ENCODE data around the gene PIGU.
A peak's percentile ranks its signal among the peaks of the same experiment; 100 is the strongest.

PIGU gene

GRCh38 chr20:34709831-34710567 lies 33.1 kb upstream of the PIGU start:
- no peak overlapping the region for H3K27ac Mint-ChIP-seq

DNA sequence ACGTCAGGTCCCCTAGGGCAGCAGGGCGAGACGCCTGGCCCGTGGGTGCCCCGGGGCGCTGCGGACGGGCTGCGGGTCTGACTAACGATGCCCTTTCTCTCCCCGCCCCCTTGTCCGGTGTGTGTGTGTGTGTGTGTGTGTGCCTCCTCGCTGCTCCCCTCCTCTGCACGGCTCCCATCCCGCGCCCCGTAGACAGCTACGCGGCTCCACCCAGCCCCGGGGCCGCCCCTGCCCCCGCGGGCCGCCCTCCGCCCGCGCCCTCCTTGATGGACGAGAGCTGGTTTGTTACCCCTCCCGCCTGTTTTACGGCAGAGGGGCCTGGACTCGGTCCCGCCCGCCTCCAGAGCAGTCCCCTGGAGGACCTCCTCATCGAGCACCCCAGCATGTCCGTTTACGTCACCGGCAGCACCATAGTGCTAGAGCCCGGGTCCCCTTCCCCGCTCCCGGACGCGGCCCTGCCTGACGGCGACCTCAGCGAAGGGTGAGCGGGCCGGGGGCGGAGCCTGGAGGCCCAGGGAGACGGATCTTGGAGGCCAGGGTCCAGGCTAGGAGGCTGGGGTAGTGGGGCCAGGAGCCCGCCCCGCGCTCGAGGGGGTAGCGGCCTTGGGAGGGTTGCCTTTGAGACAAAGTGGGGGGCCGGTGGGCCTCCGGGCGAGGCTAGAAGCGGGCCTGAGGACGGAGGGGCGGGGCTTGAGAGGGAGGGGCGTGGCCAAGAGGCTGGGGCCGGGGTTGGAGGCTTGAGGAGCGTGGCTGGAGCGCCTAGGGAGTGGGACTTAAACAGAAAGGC lies 32.3 kb upstream of the PIGU start:
- peaks cover 35% of the 10 kb centered on the region for H3K4me1 Mint-ChIP-seq
- H3K4me3 Mint-ChIP-seq = peak overlapping the region; percentile 84
- H3K9me3 Mint-ChIP-seq = no peaks in the 10 kb centered on the region
- H3K36me3 Mint-ChIP-seq = peaks cover 2% of the 10 kb centered on the region
- no peak overlapping the region for H3K27ac Mint-ChIP-seq
- H3K27me3 Mint-ChIP-seq = no peaks in the 10 kb centered on the region

More at GRCh38 chr20:34709831-34710567, 33.1 kb upstream of the PIGU start:
- Mint-ChIP-seq H3K4me1 (peaks cover 29% of the 10 kb centered on the region), H3K4me3 (peak overlapping the region; percentile 84), H3K36me3 (peaks cover 2% of the 10 kb centered on the region), H3K9me3 (no peaks in the 10 kb centered on the region), H3K27me3 (no peaks in the 10 kb centered on the region)

DNA sequence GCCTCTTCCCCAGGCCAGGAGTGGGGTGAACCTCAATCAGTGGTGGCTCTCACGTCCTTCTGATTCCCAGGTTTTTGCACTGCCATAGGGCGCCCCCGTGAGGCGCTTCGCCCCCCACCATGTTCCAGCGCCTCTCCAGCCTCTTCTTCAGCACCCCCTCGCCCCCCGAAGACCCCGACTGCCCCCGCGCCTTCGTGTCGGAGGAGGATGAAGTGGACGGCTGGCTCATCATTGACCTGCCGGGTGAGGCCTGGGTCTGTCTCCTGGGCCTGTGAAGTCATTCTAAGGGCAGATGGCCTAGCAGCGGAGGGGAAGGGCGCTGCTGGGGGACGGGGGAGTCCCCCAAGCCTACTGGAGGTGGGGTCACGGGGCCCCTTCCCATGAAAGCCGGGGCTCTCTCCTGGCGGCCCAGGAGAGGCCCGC lies 31.7 kb upstream of the PIGU start:
- H3K27ac Mint-ChIP-seq = no peak overlapping the region

DNA sequence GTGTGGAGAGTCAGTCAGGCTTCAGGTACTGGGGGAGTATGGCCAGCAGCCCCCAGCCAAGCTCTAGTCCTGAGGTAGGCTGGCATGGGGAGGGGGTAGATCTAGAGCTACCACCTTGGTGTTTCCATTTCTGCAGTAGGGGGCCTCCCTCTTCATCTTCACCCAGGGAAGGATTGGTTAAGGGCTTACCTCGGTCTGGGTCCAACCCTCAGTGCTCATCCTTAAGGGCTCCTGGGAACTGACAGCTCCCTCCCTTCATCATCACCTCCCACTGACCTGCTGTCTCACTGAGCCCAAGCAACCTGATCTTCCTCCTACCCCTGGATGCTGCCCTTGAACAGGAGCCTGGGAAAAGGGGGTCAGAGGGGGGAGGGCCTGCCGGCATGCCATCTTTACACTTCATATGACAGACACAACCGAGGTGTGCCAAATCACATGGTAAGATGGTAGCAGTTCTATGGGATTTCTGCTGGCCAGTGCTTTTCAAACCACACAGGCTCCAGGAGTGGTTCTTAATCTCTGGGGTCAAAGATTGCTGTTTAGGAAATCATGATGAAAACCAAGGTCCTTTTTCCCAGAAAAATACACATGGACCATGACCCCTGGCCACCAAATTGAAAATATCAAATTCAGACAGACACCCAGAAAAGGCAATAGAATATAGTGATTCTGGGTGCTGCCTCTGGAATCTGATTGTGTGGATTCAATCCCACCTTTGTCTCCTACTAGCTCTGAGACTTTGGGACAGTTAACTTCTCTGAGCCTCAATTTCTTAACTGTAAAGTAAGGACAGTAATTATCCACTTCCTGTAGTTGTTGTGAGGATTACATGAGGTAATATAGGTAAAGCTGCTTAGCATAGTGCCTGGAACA lies 30.3 kb upstream of the PIGU start:
- no peaks in the 10 kb centered on the region for H3K27me3 Mint-ChIP-seq
- H3K4me1 Mint-ChIP-seq = peaks cover 34% of the 10 kb centered on the region
- no peaks in the 10 kb centered on the region for H3K9me3 Mint-ChIP-seq
- no peak overlapping the region for H3K27ac Mint-ChIP-seq
- no peaks in the 10 kb centered on the region for H3K36me3 Mint-ChIP-seq
- no peak overlapping the region for H3K4me3 Mint-ChIP-seq

More for the DNA sequence above, 31.7 kb upstream of the PIGU start:
- Mint-ChIP-seq H3K36me3 (peaks cover 2% of the 10 kb centered on the region), H3K4me1 (peaks cover 35% of the 10 kb centered on the region), H3K27me3 (no peaks in the 10 kb centered on the region), H3K4me3 (peak overlapping the region; percentile 84), H3K9me3 (no peaks in the 10 kb centered on the region)

GRCh38 chr20:34706302-34706875 lies 29.5 kb upstream of the PIGU start:
- Mint-ChIP-seq H3K27ac (no peak overlapping the region), H3K4me3 (no peak overlapping the region)

DNA sequence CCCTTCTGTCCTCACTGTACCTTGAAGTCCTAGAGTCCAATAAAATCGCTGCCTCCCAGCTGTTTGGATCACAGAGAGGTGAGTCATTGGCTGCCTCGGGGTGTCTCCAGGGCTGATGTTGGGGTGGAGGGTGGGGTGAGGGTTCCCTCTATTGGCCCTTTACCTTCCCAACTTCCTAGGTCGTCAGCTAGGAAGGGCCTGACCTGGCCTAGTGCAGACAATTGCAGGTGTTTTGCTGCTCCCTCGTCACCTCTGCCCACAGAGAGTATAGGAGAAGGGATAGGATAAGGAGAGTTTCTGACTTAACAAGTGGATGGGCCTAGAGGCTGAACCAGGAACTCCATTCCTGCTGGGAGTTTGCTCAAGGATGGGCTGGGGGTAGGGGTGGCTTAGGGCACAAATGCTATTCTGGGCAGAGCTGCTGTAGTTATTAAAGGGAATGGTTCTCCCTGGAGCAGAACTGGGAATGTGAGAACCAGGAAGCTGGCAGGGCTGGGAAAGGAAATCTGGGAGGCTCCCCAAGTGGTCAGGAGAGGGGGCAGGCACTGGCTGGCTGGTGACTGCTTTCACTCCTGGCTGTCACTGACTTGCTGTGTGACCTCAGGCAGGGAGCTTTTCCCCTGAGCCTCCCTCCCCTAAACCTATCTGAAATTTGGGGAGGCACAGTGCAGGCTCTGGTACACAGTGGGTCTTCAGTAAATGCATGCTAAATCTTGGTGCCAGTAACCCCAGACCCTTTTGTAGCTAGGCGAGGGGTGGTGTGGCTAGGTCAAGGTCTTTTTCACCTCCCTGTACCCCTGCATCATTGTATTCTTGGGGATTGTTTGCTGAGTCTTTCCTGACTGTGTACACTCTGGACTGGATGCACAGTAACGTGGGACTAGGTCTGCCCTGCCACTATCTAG lies 28.8 kb upstream of the PIGU start:
- peak overlapping the region; percentile 86 for H3K4me3 Mint-ChIP-seq
- H3K36me3 Mint-ChIP-seq = no peaks in the 10 kb centered on the region
- no peak overlapping the region for H3K27ac Mint-ChIP-seq
- H3K9me3 Mint-ChIP-seq = no peaks in the 10 kb centered on the region
- peaks cover 33% of the 10 kb centered on the region for H3K4me1 Mint-ChIP-seq
- no peaks in the 10 kb centered on the region for H3K27me3 Mint-ChIP-seq

More at GRCh38 chr20:34706302-34706875, 29.5 kb upstream of the PIGU start:
- no peaks in the 10 kb centered on the region for H3K9me3 Mint-ChIP-seq
- no peaks in the 10 kb centered on the region for H3K27me3 Mint-ChIP-seq
- H3K36me3 Mint-ChIP-seq = no peaks in the 10 kb centered on the region
- peaks cover 34% of the 10 kb centered on the region for H3K4me1 Mint-ChIP-seq

GRCh38 chr20:34705008-34705396 lies 28.1 kb upstream of the PIGU start:
- Mint-ChIP-seq H3K4me1 (peaks cover 27% of the 10 kb centered on the region), H3K36me3 (no peaks in the 10 kb centered on the region), H3K4me3 (peak overlapping the region; percentile 86), H3K27me3 (no peaks in the 10 kb centered on the region), H3K27ac (peak overlapping the region; percentile 70), H3K9me3 (no peaks in the 10 kb centered on the region)

DNA sequence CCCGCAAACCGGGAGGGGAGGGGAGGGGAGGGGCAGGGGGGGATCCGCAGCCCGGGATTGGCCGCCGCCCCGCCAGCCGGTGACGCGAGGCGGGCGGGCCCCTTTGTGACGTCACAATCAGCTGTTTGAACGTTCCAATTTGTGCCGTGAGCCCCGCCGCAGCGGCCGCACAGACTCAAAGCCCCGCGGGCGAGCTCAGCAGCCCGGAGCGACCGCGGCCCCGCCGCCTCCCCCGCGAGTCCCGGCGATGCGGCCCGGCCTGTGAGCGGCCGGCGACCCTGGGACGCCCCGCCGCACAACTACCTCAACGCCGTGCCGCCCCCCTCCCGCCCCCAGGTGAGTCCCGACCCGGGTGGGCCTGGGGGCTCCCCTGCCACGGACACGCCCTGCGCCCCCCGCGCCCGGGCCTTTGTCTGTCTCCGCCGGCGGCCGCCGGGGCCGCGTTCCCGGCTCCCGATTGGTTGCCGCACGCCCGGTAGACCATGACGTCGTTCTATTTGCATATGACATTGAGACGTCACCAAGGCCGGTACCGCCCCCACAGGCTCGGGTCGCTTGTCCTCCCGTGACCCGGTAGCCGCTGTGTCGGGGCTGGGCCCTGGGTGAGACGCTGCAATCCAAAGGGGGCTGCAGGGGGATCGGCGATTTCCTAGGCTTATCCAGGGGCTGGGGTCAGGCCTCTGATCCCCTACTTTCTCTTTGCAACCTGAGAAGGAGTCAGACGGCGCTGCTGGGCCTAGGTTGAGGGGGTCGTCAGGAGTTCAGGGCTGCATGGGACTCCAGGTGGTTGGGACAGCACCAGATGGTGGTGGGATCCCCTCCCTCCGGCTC lies 27.5 kb upstream of the PIGU start, which contains the start of gene TP53INP2:
Gene TP53INP2, plus strand, starts transcription at position 168 of the 831 bp plus-strand sequence. CDS start 4,396 bp downstream, outside the sequence.
- Mint-ChIP-seq H3K27ac (peak within 1 kb of the TSS; percentile 77), H3K27me3 (no peaks in the 10 kb centered on the region), H3K4me3 (peak within 1 kb of the TSS; percentile 93), H3K4me1 (peaks cover 27% of the 10 kb centered on the region), H3K36me3 (no peaks in the 10 kb centered on the region), H3K9me3 (no peaks in the 10 kb centered on the region)

- Mint-ChIP-seq H3K27me3 (no peaks in the 10 kb centered on the region), H3K36me3 (no peaks in the 10 kb centered on the region), H3K27ac (peak overlapping the region; percentile 77), H3K4me1 (peaks cover 26% of the 10 kb centered on the region), H3K9me3 (no peaks in the 10 kb centered on the region), H3K4me3 (peak overlapping the region; percentile 93)
Measured at GRCh38 chr20:34703424-34704176, 26.7 kb upstream of the PIGU start.

- peaks cover 22% of the 10 kb centered on the region for H3K4me1 Mint-ChIP-seq
- H3K27ac Mint-ChIP-seq = peak overlapping the region; percentile 21
- no peaks in the 10 kb centered on the region for H3K36me3 Mint-ChIP-seq
- H3K4me3 Mint-ChIP-seq = peak overlapping the region; percentile 93
- no peaks in the 10 kb centered on the region for H3K27me3 Mint-ChIP-seq
- no peaks in the 10 kb centered on the region for H3K9me3 Mint-ChIP-seq
Measured at GRCh38 chr20:34703061-34703423, 26.1 kb upstream of the PIGU start.

DNA sequence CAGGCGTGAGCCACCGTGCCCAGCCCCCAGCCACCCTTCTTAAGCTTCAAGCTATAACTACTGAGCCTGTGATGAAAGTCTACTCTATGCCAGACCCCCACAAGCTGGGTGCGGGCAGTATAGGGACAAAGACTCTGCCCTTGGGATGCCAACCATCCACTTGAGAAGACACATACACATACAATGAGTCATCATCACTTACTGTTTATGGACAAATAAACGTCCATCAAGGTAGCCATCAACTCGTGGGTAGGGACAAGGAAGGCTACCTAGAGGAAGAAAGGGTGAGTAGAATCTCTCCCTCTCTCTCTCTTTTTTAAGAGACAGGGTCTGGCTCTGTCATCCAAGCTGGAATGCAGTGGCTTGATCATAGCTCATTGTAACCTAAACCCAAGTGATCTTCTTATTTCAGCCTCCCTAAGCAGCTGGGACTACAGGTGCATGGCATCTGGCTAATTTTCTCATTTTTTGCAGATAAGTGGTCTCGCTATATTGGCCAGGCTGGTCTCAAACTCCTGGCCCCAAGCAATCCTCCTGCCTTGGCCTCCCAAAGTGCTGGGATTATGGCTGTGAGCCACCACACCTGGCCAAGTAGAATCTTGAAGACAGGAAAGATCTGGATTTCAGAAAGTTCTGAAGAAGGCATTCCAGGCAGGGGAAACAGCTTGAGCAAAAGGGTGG lies 24.7 kb upstream of the PIGU start:
- H3K36me3 Mint-ChIP-seq = no peaks in the 10 kb centered on the region
- no peak overlapping the region for H3K27ac Mint-ChIP-seq
- H3K4me3 Mint-ChIP-seq = no peak overlapping the region

GRCh38 chr20:34693414-34693813 lies 16.5 kb upstream of the PIGU start:
- Mint-ChIP-seq H3K9me3 (no peaks in the 10 kb centered on the region), H3K4me1 (no peaks in the 10 kb centered on the region), H3K4me3 (no peak overlapping the region), H3K36me3 (no peaks in the 10 kb centered on the region), H3K27me3 (no peaks in the 10 kb centered on the region), H3K27ac (no peak overlapping the region)

More for the DNA sequence above, 24.7 kb upstream of the PIGU start:
- H3K4me1 Mint-ChIP-seq = peaks cover 22% of the 10 kb centered on the region
- H3K27me3 Mint-ChIP-seq = no peaks in the 10 kb centered on the region
- H3K9me3 Mint-ChIP-seq = no peaks in the 10 kb centered on the region

- Mint-ChIP-seq H3K27ac (no peak overlapping the region), H3K36me3 (no peaks in the 10 kb centered on the region), H3K27me3 (no peaks in the 10 kb centered on the region), H3K4me1 (no peaks in the 10 kb centered on the region), H3K4me3 (no peak overlapping the region), H3K9me3 (no peaks in the 10 kb centered on the region)
Measured at GRCh38 chr20:34691838-34692237, 14.9 kb upstream of the PIGU start.
